HG03354 (cell line): ENCODE data around the gene IL36B.

Experiments used
- ATAC-seq: cut with Tn5 transposase; IDR thresholded peaks from one replicate; pipeline ENCODE4 v1.9.1; 2021; ENCODE audit warnings: mild to moderate bottlenecking; ENCODE audit not compliant: unreplicated experiment, poor library complexity, severe bottlenecking

IL36B gene

GRCh38 chr2:113058411-113058994 is 5.8 kb upstream of the IL36B start:
- ATAC-seq, result no peak

- no peak for ATAC-seq
These were observed 4.5 kb upstream of the IL36B start for GRCh38 chr2:113057117-113057516.

DNA sequence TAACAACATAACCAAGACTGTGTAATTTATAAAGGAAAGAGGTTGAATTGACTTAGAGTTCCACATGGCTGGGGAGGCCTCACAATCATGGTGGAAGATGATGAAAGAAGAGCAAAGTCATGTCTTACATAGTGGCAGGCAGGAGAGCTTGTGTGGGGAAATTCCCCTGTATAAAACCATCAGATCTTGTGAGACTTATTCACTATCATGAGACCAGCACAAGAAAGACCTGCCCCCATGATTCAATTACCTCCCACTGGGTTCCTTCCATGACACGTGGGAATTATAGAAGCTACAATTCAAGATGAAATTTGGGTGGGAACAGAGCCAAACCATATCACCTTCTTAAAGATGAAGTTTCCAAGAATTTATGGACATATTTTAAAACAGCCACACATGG is 3.9 kb upstream of the IL36B start:
- no peak for ATAC-seq

DNA sequence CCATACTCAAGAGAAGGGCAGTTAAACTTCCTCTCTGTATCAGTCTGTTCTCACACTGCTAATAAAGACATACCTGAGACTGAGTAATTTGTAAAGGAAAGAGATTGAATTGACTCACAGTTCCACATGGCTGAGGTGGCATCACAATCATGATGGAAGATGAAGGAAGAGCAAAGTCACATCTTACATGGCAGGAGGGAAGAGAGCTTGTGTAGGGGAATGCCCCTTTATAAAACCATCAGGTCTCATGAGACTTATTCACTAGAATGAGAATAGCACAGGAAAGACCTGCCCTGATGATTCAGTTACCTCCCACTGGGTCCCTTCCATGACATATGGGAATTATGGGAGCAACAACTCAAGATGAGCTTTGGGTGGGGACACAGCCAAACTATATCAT is 1.4 kb upstream of the IL36B start:
- ATAC-seq, result no peak

DNA sequence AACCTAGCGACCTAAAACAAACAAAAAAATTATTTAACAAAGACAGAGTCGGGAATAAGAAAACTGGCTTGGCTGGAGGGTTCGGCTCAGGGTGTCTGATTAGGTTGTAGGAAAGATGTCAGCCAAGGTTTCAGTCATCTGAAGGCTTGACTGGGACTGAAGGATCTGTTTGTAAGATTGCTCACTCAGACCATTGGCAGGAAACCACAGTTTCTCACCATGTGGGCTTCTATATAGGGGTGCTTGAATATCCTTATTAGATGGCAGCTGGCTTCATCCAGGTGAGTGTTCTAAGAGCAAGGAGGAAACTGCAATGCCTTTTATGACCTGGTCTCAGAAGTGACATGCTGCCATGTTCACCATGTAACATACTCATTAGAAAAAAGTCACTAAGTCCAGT is 999 bp upstream of the IL36B start:
- no peak for ATAC-seq

DNA sequence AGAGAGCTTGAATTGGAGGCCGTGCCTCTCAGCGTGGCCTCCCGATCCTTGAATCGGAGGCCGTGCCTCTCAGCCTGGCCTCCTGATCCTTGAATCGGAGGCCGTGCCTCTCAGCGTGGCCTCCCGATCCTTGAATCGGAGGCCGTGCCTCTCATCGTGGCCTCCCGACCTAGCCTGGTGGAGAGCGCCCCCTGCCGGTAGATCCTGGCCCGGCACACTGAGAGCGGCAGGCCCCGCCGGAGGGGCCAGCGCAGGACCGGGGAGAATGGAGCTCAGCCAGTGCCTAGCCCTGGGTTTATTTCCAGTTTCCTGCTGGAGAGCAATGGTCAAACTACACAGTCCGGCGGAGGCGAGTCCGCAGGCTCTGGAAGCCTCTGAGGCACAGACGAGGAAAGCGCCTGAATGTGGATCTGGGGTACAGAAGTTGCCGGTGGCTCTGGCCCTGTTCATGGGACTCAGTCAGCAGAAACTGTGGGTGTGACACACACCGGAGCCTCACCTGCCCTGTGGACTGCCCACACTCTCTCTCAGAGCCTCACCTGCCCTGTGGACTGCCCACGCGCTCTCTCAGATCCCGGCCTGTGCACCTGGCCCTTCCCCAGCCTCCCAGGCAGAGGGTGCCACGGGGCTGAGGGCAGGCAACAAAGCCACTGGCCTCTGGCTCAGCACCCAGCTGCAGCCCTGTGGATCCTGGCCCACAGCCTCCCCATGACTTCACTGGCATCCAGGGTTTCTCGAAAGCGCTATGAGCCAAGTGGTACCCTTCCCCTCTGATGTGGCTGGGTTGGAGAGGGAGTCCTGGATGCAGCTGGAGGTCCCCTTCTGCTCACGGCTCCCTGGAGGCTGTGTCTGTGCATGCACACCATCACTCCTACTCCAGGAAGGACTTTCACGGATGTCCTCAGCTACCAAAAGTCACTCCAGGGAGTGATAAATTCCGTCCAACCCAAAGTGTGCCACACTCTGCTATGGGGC is 1.5 kb downstream of the IL36B start:
- no peak for ATAC-seq

GRCh38 chr2:113046465-113046864 is 6.2 kb downstream of the IL36B start:
- no peak for ATAC-seq

- ATAC-seq, result no peak
These were observed 10.8 kb downstream of the IL36B start for GRCh38 chr2:113041871-113042270.

- no peak for ATAC-seq
These were observed 12.9 kb downstream of the IL36B start for GRCh38 chr2:113039719-113040118.

GRCh38 chr2:113039158-113039557 is 13.5 kb downstream of the IL36B start:
- no peak for ATAC-seq

DNA sequence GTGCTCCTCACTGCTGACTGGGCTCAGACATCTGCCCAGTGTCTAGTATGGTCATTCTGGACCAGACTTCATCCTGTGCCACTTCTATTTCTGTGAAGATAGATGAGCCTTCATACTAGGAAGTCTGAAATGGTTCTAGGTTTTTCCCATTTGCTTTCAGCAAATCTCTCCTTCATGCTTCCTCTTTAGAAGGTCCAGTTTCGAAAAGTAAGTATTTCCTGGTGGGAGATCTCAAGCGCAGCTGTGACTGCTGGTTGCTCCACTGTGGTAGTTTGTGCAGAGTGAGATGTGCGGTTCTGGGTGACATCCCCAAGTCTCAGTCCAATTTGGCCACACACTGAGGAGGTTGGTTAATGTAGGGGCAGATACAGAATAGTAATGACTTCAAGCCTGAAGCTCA is 14.4 kb downstream of the IL36B start:
- ATAC-seq, result no peak

DNA sequence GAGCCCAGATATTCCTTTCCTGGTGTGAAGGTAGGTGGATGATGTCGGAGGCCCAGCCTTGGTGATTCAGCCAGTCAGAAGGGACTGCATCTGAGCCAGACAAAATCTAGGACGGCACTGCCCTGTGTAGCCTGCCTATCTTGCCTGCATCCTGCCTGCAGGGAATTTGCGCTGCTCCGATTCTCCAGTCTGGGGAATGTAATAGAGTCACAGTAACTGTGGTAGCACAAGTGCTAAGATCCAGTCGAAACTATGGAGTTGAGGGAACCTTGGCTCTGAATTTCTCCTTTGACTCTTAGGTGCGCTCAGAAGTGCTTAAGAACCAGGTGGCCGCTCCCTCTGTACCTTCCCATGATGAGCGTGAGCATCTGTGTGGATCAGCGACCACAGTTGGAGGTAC is 15.9 kb downstream of the IL36B start:
- ATAC-seq, result no peak

DNA sequence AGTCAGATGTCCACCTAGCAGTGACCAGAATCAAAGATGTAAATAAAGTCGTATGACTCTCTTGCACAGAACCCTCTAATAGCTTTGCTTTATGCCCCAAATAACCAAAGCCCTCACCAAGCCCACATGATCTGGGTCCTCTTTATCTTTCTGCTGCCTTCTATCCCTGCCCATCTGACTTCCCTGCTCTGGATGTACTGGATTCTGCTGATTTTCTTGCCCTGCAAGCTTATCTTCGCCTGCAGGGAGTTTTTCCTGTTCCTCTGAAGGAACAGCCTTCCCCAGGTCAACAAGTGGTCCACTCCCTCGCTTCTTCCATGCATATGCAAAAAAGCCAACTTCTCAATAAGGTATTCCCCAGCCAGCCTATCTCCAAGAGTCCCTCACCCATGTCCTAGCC is 18.7 kb downstream of the IL36B start:
- ATAC-seq, result no peak

- ATAC-seq, result no peak
These were observed 19.9 kb downstream of the IL36B start for GRCh38 chr2:113032737-113033136.

DNA sequence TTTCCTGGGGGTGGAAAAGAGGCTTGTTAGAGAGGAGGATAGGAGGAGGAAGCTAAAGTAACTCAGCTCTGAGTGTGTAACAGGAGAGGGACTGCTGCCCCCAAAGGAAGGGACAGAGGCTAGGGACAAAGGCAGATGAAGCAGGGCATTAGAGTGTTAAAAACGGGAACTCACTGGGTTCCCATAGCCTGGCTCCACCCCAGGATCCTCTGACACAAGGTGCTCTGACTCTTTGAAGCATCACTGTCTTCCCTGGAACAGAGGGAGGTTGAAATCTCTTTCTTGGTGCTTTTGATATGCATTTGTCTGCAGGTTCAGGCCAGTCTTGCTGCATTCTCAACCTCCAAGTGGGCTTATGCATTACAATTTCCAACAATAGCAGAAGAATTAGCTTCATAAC is 24.6 kb downstream of the IL36B start:
- no peak for ATAC-seq

DNA sequence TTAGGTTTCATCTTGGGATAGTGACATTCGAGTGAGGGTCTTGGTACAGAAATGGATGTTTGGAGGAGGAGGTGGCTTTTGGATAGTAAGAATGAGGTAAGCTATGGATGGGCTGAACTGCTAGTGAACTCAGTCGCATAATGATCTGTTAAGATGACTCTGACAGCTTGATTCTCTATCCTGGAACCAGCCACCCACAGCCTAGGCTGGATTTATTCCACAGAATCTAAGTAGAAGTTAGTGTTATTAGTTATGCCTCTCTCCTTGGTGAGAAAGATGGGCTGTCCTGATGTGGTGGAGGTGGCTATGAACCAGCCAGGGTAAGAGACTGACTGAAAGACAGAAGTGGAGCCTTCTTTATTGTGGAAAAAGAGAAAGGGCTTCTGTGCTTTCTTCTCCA is 25.0 kb downstream of the IL36B start:
- ATAC-seq, result no peak

DNA sequence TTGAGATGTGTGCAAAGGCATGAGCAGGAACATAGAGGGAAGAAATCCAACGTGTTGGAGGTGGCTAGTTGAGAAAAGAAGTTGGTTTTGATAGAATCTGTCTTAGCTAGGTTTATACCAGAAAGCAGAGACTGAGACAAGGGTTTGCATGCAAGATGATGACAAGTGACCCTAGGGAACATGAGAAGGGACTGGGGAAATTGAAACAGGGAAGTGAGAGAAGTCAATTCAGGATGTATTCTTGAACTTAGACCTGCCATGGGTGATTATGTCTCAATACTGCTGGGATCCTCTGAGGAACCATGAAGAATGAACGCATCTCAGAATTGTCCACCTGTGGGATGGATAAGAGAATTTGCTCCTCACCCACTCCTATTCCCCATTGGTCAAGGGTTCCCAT is 26.9 kb downstream of the IL36B start:
- no peak for ATAC-seq

DNA sequence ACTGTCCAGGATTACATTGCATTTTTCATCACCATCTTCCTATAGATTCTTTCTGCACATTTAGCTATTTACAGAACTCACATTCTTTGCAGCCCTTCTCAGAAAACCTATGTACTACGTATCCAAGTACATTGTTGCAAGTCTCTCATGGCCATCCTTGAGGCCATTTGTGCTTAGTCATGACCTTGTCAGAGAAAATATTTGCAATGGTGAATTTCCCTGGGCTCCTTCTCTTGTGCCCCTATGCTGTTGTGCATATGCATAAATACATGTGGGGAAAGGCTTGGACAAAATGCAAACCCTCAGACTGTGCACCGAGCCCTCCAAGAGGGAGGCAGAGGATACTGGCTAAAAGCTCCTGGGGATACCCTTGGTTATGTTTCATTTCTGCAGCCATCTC is 27.9 kb downstream of the IL36B start:
- ATAC-seq, result no peak

- ATAC-seq, result no peak
These were observed 31.4 kb downstream of the IL36B start for GRCh38 chr2:113021312-113021711.

GRCh38 chr2:113018509-113018908 is 34.2 kb downstream of the IL36B start:
- ATAC-seq, result no peak

- no peak for ATAC-seq
These were observed 37.0 kb downstream of the IL36B start for GRCh38 chr2:113015655-113016054.
